WTC11 (cell line): Measurements from ENCODE around the gene RIMBP2.
"Not testable (repeated sequence)": the region's sequence is repeated elsewhere in the genome, so short reads cannot be mapped to it uniquely, and the experiment has no call there.

Experiments
- ATF1 ChIP-seq: sonication (generic); formaldehyde crosslinking; IDR thresholded peaks from 2 replicates; pipeline ENCODE4 v1.8.1; 2023; ENCODE audit warnings: mild to moderate bottlenecking, moderate library complexity, missing genetic modification reagents
- ATF2 ChIP-seq: sonication (generic); formaldehyde crosslinking; IDR thresholded peaks from 2 replicates; pipeline ENCODE4 v1.8.1; 2022; ENCODE audit warnings: low read depth, missing genetic modification reagents, borderline replicate concordance
- CREB1 ChIP-seq: sonication (generic); formaldehyde crosslinking; IDR thresholded peaks from 2 replicates; pipeline ENCODE4 v1.8.0; 2023; ENCODE audit warnings: mild to moderate bottlenecking, missing genetic modification reagents
- CTCF ChIP-seq: fragments of 200-600 bp; IDR thresholded peaks from 2 replicates; pipeline ENCODE4 v1.8.0; 2022; ENCODE audit warnings: antibody characterized with exemption
- E2F5 ChIP-seq: sonication (generic); formaldehyde crosslinking; IDR thresholded peaks from 2 replicates; pipeline ENCODE4 v1.8.1; 2022; ENCODE audit warnings: mild to moderate bottlenecking, moderate library complexity, missing genetic modification reagents
- MXD4 ChIP-seq: fragments of 250-450 bp; sonication (Bioruptor Pico); IDR thresholded peaks from 2 replicates; pipeline ENCODE4 v1.8.0; 2021; ENCODE audit warnings: mild to moderate bottlenecking, moderate library complexity, borderline replicate concordance
- MYBL2 ChIP-seq: sonication (generic); formaldehyde crosslinking; IDR thresholded peaks from 2 replicates; pipeline ENCODE4 v1.8.1; 2023; ENCODE audit warnings: mild to moderate bottlenecking, moderate library complexity, missing genetic modification reagents
- NR3C1 ChIP-seq: sonication (generic); formaldehyde crosslinking; conservative IDR thresholded peaks from 2 replicates; pipeline ENCODE4 v1.8.1; 2023; ENCODE audit warnings: low read depth, mild to moderate bottlenecking, missing genetic modification reagents
- ZNF138 ChIP-seq: sonication (generic); formaldehyde crosslinking; conservative IDR thresholded peaks from 2 replicates; pipeline ENCODE4 v1.8.1; 2022; ENCODE audit warnings: mild to moderate bottlenecking, moderate library complexity, missing genetic modification reagents
- ZNF263 ChIP-seq: sonication (generic); formaldehyde crosslinking; IDR thresholded peaks from 2 replicates; pipeline ENCODE4 v1.8.1; 2022; ENCODE audit warnings: low read depth, mild to moderate bottlenecking, moderate library complexity, missing genetic modification reagents
- ZNF423 ChIP-seq: fragments of 250-450 bp; sonication (Bioruptor Pico); IDR thresholded peaks from 2 replicates; pipeline ENCODE4 v2.1.2; 2022; ENCODE audit warnings: mild to moderate bottlenecking, moderate library complexity
- ZNF671 ChIP-seq: fragments of 250-450 bp; sonication (Bioruptor Pico); IDR thresholded peaks from 2 replicates; pipeline ENCODE4 v1.8.0; 2021; ENCODE audit warnings: mild to moderate bottlenecking
- TF ChIP-seq, protein P1 (sequence below): sonication (generic); formaldehyde crosslinking; IDR thresholded peaks from 2 replicates; pipeline ENCODE4 v1.8.1; 2023; ENCODE audit warnings: mild to moderate bottlenecking, missing genetic modification reagents
- TF ChIP-seq, protein P2 (sequence below): sonication (generic); formaldehyde crosslinking; IDR thresholded peaks from 2 replicates; pipeline ENCODE4 v1.8.0; 2022; ENCODE audit warnings: mild to moderate bottlenecking, missing genetic modification reagents

DNA sequence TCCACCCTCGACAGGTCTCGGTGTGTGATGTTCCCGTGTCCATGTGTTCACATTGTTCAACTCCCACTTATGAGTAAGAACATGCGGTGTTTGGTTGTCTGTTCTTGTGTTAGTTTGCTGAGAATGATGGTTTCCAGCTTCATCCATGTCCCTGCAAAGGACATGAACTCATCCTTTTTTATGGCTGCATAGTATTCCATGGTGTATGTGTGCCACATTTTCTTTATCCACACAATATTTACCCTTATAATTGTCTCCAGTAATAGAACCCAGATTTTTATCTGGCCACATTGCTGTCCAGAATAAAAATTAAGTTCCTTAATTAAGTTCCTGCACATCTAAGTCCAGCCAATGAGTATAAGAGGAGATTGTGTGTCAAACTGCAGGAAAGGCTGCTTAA lies 22.3 kb upstream of the RIMBP2 start:
- not testable (repeated sequence) for TF ChIP-seq CREB1; CTCF; MXD4 (CRISPR knock-in tag); ZNF423 (CRISPR knock-in tag); ZNF263 (CRISPR knock-in tag); NR3C1 (CRISPR knock-in tag); E2F5 (CRISPR knock-in tag); ATF1 (CRISPR knock-in tag); ATF2 (CRISPR knock-in tag); ZNF138 (CRISPR knock-in tag); ZNF671 (CRISPR knock-in tag); MYBL2 (CRISPR knock-in tag)
- TF ChIP-seq, protein P1, sequence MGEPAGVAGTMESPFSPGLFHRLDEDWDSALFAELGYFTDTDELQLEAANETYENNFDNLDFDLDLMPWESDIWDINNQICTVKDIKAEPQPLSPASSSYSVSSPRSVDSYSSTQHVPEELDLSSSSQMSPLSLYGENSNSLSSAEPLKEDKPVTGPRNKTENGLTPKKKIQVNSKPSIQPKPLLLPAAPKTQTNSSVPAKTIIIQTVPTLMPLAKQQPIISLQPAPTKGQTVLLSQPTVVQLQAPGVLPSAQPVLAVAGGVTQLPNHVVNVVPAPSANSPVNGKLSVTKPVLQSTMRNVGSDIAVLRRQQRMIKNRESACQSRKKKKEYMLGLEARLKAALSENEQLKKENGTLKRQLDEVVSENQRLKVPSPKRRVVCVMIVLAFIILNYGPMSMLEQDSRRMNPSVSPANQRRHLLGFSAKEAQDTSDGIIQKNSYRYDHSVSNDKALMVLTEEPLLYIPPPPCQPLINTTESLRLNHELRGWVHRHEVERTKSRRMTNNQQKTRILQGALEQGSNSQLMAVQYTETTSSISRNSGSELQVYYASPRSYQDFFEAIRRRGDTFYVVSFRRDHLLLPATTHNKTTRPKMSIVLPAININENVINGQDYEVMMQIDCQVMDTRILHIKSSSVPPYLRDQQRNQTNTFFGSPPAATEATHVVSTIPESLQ (CRISPR knock-in tag), result not testable (repeated sequence)
- TF ChIP-seq, protein P2, sequence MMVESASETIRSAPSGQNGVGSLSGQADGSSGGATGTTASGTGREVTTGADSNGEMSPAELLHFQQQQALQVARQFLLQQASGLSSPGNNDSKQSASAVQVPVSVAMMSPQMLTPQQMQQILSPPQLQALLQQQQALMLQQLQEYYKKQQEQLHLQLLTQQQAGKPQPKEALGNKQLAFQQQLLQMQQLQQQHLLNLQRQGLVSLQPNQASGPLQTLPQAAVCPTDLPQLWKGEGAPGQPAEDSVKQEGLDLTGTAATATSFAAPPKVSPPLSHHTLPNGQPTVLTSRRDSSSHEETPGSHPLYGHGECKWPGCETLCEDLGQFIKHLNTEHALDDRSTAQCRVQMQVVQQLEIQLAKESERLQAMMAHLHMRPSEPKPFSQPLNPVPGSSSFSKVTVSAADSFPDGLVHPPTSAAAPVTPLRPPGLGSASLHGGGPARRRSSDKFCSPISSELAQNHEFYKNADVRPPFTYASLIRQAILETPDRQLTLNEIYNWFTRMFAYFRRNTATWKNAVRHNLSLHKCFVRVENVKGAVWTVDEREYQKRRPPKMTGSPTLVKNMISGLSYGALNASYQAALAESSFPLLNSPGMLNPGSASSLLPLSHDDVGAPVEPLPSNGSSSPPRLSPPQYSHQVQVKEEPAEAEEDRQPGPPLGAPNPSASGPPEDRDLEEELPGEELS, result not testable (repeated sequence)
